MM.1S (cell line): ENCODE data around the gene NPR3.

Experiments
- CTCF ChIP-seq: fragments of 300-600 bp; sonication (generic); IDR thresholded peaks from 2 replicates; pipeline ENCODE4 v1.5.1; 2016; ENCODE audit warnings: antibody characterized with exemption, low read length, mixed read lengths
- EZH2 ChIP-seq: fragments of 300-600 bp; sonication (generic); optimal IDR thresholded peaks from 2 replicates; pipeline ENCODE3; 2017; ENCODE audit warnings: low read depth, mild to moderate bottlenecking, antibody characterized with exemption, low read length, mixed read lengths
- EZH2phosphoT487 ChIP-seq: fragments of 300-600 bp; sonication (generic); IDR thresholded peaks from 2 replicates; pipeline ENCODE4 v1.6.1; 2018; ENCODE audit warnings: antibody characterized with exemption, low read length

- TF ChIP-seq CTCF (no peak), EZH2 (no peak), EZH2phosphoT487 (no peak)
Measured at GRCh38 chr5:32790411-32790951, 79.4 kb downstream of the NPR3 start.
